HepG2 (cell line): ENCODE measurements around the gene ATXN8OS. TPM values are rescaled to one million over a fixed set of nuclear protein-coding genes. Genes with fewer than 3 reads are reported as not detected.

Source experiments
- ATAC-seq: fragments of 200-7000 bp; cut with Tn5 transposase; 3 replicates; pipeline ENCODE4 v1.9.1; 2020; ENCODE audit warnings: mild to moderate bottlenecking, moderate library complexity
- BruUV-seq: library from RNA; stranded (reverse); fragments of 400-500 nt; replicated peaks from 2 replicates; lab custom pipeline; 2021; lab: Mats Ljungman, UMichigan
- CTCF ChIA-PET: fragments of 300-600 bp; formaldehyde crosslinking; extraction: SDS; loops from one replicate; lab custom pipeline; 2021; ENCODE audit warnings: low total read pairs, inconsistent platforms, low intra/inter-chr PET ratio; lab: Yijun Ruan, JAX
- POLR2A ChIA-PET: fragments of 350-600 bp; sonication (Branson Sonifier 250); formaldehyde crosslinking; loops from one replicate; lab custom pipeline; 2020; ENCODE audit warnings: antibody characterized with exemption, inconsistent platforms; lab: Yijun Ruan, JAX
- DNase-seq: peaks from one replicate; pipeline ENCODE4 v3.0.0-alpha.2; 2015; ENCODE audit warnings: low spot score
- FAIRE-seq: peaks from 3 replicates; lab custom pipeline; 2011; peaks lifted over from hg19 to GRCh38; lab: Jason Lieb, UNC
- H2AFZ ChIP-seq: one replicate; pipeline ENCODE4 v1.6.1; 2011; ENCODE audit warnings: low read length, inconsistent platforms
- H3K27ac ChIP-seq: fragments of 300-600 bp; 3 replicates; pipeline ENCODE4 v1.8.0; 2011; ENCODE audit warnings: mixed run types, mild to moderate bottlenecking, mixed read lengths, low read length, inconsistent platforms; ENCODE audit not compliant: insufficient read depth; ENCODE audit errors: extremely low read length
- H3K27me3 ChIP-seq, 2 experiments: fragments of 200-600 bp in 1 of 2; 2 replicates in 1 of 2; 3 replicates in 1 of 2; pipeline versions ENCODE4 v1.6.0 to v1.8.0; 2011; ENCODE audit warnings: low read length in 2 of 2, mild to moderate bottlenecking in 2 of 2, moderate library complexity in 2 of 2, inconsistent platforms in 1 of 2; ENCODE audit not compliant: insufficient read depth in 2 of 2, control insufficient read depth in 1 of 2
- H3K36me3 ChIP-seq, 2 experiments: fragments of 200-600 bp in 1 of 2; replicated peaks in 1 of 2; 2 replicates in 1 of 2; 3 replicates in 1 of 2; pipeline versions ENCODE4 v1.5.1 to v1.8.0; 2011; ENCODE audit warnings: low read length in 2 of 2, inconsistent platforms in 1 of 2; ENCODE audit not compliant: insufficient read depth in 2 of 2, control insufficient read depth in 1 of 2
- H3K4me1 ChIP-seq: 2 replicates; pipeline ENCODE4 v1.5.1; 2012; ENCODE audit warnings: low read length, inconsistent platforms; ENCODE audit not compliant: insufficient read depth
- H3K4me2 ChIP-seq: 2 replicates; pipeline ENCODE4 v1.6.0; 2011; ENCODE audit warnings: low read depth, low read length, inconsistent platforms
- H3K4me3 ChIP-seq, 3 experiments: fragments of 200-600 bp in 1 of 3; sonication (generic), shearing (Covaris generic) in 1 of 3; replicated peaks in 1 of 3; 2 replicates each; pipeline ENCODE4 v1.5.1; 2011 to 2016; ENCODE audit warnings: low read length in 3 of 3, inconsistent platforms in 2 of 3, low read depth in 2 of 3, mild to moderate bottlenecking in 2 of 3, control low read depth in 1 of 3, mixed read lengths in 1 of 3; ENCODE audit not compliant: insufficient read depth in 1 of 3
- H3K79me2 ChIP-seq: one replicate; pipeline ENCODE4 v1.6.1; 2011; ENCODE audit warnings: low read length, inconsistent platforms; ENCODE audit not compliant: insufficient read depth
- H3K9ac ChIP-seq: 2 replicates; pipeline ENCODE4 v1.6.0; 2011; ENCODE audit warnings: mild to moderate bottlenecking, low read depth, low read length, inconsistent platforms; ENCODE audit not compliant: insufficient read depth
- H3K9me3 ChIP-seq: 2 replicates; pipeline ENCODE4 v1.5.1; 2012; ENCODE audit warnings: mild to moderate bottlenecking, low read length
- H4K20me1 ChIP-seq: 2 replicates; pipeline ENCODE4 v1.6.0; 2011; ENCODE audit warnings: inconsistent platforms, mild to moderate bottlenecking, low read length, moderate library complexity; ENCODE audit not compliant: insufficient read depth
- AGO2 ChIP-seq: fragments of 200-400 bp; formaldehyde crosslinking; optimal IDR thresholded peaks from 2 replicates; pipeline ENCODE3; 2017; ENCODE audit warnings: mild to moderate bottlenecking, low read depth, low read length, moderate library complexity
- DZIP1 ChIP-seq: sonication (generic); formaldehyde crosslinking; IDR thresholded peaks from 2 replicates; pipeline ENCODE4 v1.5.0; 2020; ENCODE audit warnings: mild to moderate bottlenecking, missing genetic modification reagents
- KMT2A ChIP-seq: sonication (generic); formaldehyde crosslinking; IDR thresholded peaks from 2 replicates; pipeline ENCODE4 v1.4.0; 2020; ENCODE audit warnings: missing genetic modification reagents
- SOX5 ChIP-seq: IDR thresholded peaks from 2 replicates; pipeline ENCODE4 v1.6.1; 2016; ENCODE audit warnings: borderline replicate concordance
- THRA ChIP-seq: sonication (generic); formaldehyde crosslinking; IDR thresholded peaks from 2 replicates; pipeline ENCODE4 v1.4.0; 2020; ENCODE audit warnings: missing genetic modification reagents, borderline replicate concordance
- ZBTB14 ChIP-seq: sonication (generic); formaldehyde crosslinking; IDR thresholded peaks from 2 replicates; pipeline ENCODE4 v1.4.0; 2020; ENCODE audit warnings: missing genetic modification reagents
- ZNF770 ChIP-seq: sonication (generic); formaldehyde crosslinking; IDR thresholded peaks from 2 replicates; pipeline ENCODE4 v1.5.0; 2020; ENCODE audit warnings: mild to moderate bottlenecking, missing genetic modification reagents
- WGBS: methylation state at CpG from one replicate; pipeline ENCODE4 v1.1.6; 2017; ENCODE audit warnings: low lambda C conversion rate; 5-methylcytosine and 5-hydroxymethylcytosine counted together
- in situ Hi-C: cut with HindIII; loops from 2 replicates; pipeline ENCODE4 v1.10.0; 2017; ENCODE audit warnings: low pct_unique_long_range_greater_than_20kb; ENCODE audit not compliant: extremely low pct_ligation_motif_present
- intact Hi-C: fragments of 100-400 bp; cut with micrococcal nuclease; formaldehyde crosslinking; loops from one replicate; pipeline ENCODE4 v1.10.0; 2022; ENCODE audit not compliant: unreplicated experiment
- polyA plus RNA-seq, 8 experiments: library from polyadenylated mRNA; depleted of rRNA in 3 of 8; stranded (reverse) in 7 of 8; unstranded in 1 of 8; fragments of >200 nt; fragmentation: Illumina TruSeq in 4 of 8; extraction: Trizol in 4 of 8; gene quantifications; 2 replicates each; pipeline versions ENCODE4 v1.2.1 to v1.2.3, GENCODE V29; 2011 to 2016; ENCODE audit warnings: low read depth in 4 of 8, missing spikeins in 1 of 8, mixed read lengths in 1 of 8; ENCODE audit not compliant: insufficient read depth in 1 of 8
- total RNA-seq, 5 experiments: library from RNA; depleted of rRNA; stranded (reverse); fragments of >200 nt; fragmentation: Illumina TruSeq; extraction: Trizol; gene quantifications; 2 replicates each; pipeline ENCODE4 v1.2.3, GENCODE V29; 2016; ENCODE audit warnings: low read depth in 1 of 5

The ATXN8OS gene
- total and polyA plus RNA-seq, 2 of the 13 experiments (the other 11 are each of a cell fraction or from before 2014, with no cell fraction given): not detected

- ATAC-seq: no peak
- POLR2A ChIA-PET: no interaction called here
- CTCF ChIA-PET: no interaction called here
Measured at GRCh38 chr13:70162141-70162540, 54.5 kb downstream of the ATXN8OS start.

More at GRCh38 chr13:70162141-70162540, 54.5 kb downstream of the ATXN8OS start:
- in situ Hi-C loops (no loop called here), intact Hi-C loops (no loop called here)
- H4K20me1 ChIP-seq: no peaks in the 10 kb centered on the region
- FAIRE-seq: no peak
- H3K79me2 ChIP-seq: no peaks in the 10 kb centered on the region
- no peak overlapping the region for H3K27ac ChIP-seq
- no peak overlapping the region for H2AFZ ChIP-seq
- TF ChIP-seq KMT2A (no peak), THRA (CRISPR knock-in tag) (no peak), ZNF770 (CRISPR knock-in tag) (no peak), AGO2 (no peak), SOX5 (CRISPR knock-in tag) (no peak), DZIP1 (CRISPR knock-in tag) (no peak), ZBTB14 (CRISPR knock-in tag) (no peak)
- no peak overlapping the region for H3K4me3 ChIP-seq
- BruUV-seq: no TSS peak
- no peak overlapping the region for H3K9ac ChIP-seq
- 15% methylated on average over 5 of the region's 5 CpGs for WGBS
- H3K4me1 ChIP-seq: no peaks in the 10 kb centered on the region
- H3K36me3 ChIP-seq: no peaks in the 10 kb centered on the region
- H3K9me3 ChIP-seq: no peaks in the 10 kb centered on the region
- no peak overlapping the region for H3K4me2 ChIP-seq
- no peak for DNase-seq
- no peaks in the 10 kb centered on the region for H3K27me3 ChIP-seq
